Muscle of back (tissue), 10 donors: ENCODE data around the gene DENND11. TPM values are rescaled to one million over a fixed set of nuclear protein-coding genes. Genes with fewer than 3 reads are reported as not detected.

Experiments
- polyA plus RNA-seq, 10 donors: library from polyadenylated mRNA; unstranded; fragments of 120-200 nt; gene quantifications; one replicate each; pipeline ENCODE4 v1.2.1, GENCODE V29; 2013; ENCODE audit not compliant: insufficient read length in 10 of 10

Gene DENND11
- polyA plus RNA-seq, 10 donors = 5.9 to 11.0 (median 8.8) TPM

Other genes starting within 250 kb of the DENND11 start
- gene AGK, start 150.8 kb downstream of the DENND11 start, polyA plus RNA-seq = 10 to 100 TPM; 13.9 to 25.3 (median 19.4) TPM
- gene WEE2, start 6.2 kb upstream of the DENND11 start, polyA plus RNA-seq = under 1 TPM in 7 of 10 donors, not detected in 3; 0.04 to 0.31 (median 0.15) TPM
- gene SSBP1, start 36.2 kb upstream of the DENND11 start, polyA plus RNA-seq = 100 to 1,000 TPM in 4 of 10 donors, 10 to 100 TPM in 6; 83.8 to 114 (median 96.2) TPM
- gene TAS2R3, start 61.9 kb upstream of the DENND11 start, polyA plus RNA-seq = under 1 TPM in 9 of 10 donors, not detected in 1; 0.12 to 0.58 (median 0.50) TPM
- 1 to 10 TPM in 4 of 10 donors, under 1 TPM in 6; 0.36 to 2.7 (median 0.73) TPM for gene TAS2R4, start 74.5 kb upstream of the DENND11 start, polyA plus RNA-seq
- 1 to 10 TPM in 6 of 10 donors, under 1 TPM in 4; 0.32 to 3.8 (median 1.1) TPM for gene TAS2R5, start 88.1 kb upstream of the DENND11 start, polyA plus RNA-seq
- under 1 TPM in 6 of 10 donors, not detected in 4; 0.07 to 0.30 (median 0.19) TPM for gene PRSS37, start 139.3 kb upstream of the DENND11 start, polyA plus RNA-seq
- gene OR9A4, start 214.2 kb upstream of the DENND11 start, polyA plus RNA-seq = not detected
- under 1 TPM; 0.05 to 0.57 (median 0.39) TPM for gene CLEC5A, start 244.8 kb upstream of the DENND11 start, polyA plus RNA-seq